GM06990 (cell line): ENCODE data around the gene RALGPS2.

Experiments used
- DNase-seq: peaks from one replicate; pipeline ENCODE4 v3.0.0-alpha.2; 2011; ENCODE audit not compliant: insufficient read length; ENCODE audit errors: extremely low read depth
- H3K27me3 ChIP-seq: replicated peaks from 2 replicates; pipeline ENCODE4 v1.6.0; 2011; ENCODE audit warnings: low read length; ENCODE audit not compliant: control insufficient read depth, insufficient read depth
- H3K36me3 ChIP-seq: 2 replicates; pipeline ENCODE4 v1.5.1; 2011; ENCODE audit warnings: low read length; ENCODE audit not compliant: control insufficient read depth, insufficient read depth
- H3K4me3 ChIP-seq: replicated peaks from 2 replicates; pipeline ENCODE4 v1.5.1; 2011; ENCODE audit warnings: low read depth, mild to moderate bottlenecking, control low read depth, low read length
- TF ChIP-seq, protein P1 (sequence below): IDR thresholded peaks from 2 replicates; pipeline ENCODE4 v1.5.1; 2011; ENCODE audit warnings: low read length, control low read depth, mild to moderate bottlenecking, inconsistent platforms; ENCODE audit not compliant: insufficient read depth, poor library complexity, severe bottlenecking

The RALGPS2 gene

DNA sequence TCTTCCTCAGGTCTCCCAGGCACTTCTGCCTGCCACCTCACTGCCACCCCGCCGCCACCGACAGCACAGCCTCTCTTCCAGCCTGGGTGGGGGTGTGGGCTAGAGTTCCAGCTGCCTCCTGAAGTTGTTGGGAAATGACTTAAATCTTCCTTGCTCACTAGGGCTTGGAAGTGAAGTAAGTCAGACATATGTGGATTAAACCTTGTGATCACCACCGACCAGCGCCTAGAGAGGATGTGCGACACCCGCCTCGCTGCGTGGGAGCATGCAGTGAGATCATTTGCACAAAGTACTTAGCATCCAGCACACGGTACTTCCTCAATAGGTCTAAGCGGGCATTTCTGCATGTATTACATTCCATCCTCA, 229.3 kb downstream of the RALGPS2 start:
- TF ChIP-seq, protein P1, sequence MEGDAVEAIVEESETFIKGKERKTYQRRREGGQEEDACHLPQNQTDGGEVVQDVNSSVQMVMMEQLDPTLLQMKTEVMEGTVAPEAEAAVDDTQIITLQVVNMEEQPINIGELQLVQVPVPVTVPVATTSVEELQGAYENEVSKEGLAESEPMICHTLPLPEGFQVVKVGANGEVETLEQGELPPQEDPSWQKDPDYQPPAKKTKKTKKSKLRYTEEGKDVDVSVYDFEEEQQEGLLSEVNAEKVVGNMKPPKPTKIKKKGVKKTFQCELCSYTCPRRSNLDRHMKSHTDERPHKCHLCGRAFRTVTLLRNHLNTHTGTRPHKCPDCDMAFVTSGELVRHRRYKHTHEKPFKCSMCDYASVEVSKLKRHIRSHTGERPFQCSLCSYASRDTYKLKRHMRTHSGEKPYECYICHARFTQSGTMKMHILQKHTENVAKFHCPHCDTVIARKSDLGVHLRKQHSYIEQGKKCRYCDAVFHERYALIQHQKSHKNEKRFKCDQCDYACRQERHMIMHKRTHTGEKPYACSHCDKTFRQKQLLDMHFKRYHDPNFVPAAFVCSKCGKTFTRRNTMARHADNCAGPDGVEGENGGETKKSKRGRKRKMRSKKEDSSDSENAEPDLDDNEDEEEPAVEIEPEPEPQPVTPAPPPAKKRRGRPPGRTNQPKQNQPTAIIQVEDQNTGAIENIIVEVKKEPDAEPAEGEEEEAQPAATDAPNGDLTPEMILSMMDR: no peak
- Histone ChIP-seq H3K36me3 (no peaks in the 10 kb centered on the region), H3K27me3 (no peaks in the 10 kb centered on the region; the same call in 1 of the 2 replicates), H3K4me3 (no peak overlapping the region)
- DNase-seq: no peak

DNA sequence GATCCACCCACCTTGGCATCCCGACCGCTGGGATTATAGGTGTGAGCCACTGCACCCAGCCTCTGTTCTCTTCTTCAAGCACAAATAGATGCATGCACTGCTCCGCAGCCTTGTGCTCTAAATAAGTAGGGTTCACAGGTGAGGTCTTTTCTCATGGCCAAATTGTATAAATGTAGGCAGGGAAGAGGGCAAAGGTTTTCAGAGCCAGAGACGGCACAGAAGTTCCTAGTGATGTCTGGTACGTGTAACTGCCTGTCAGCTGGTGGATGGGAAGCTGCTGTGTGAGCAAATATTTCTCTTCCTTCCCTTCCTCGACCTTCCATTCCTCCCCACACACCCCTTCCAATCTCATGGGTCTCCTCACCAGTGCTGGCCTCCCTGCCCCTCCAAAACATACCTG, 229.9 kb downstream of the RALGPS2 start:
- H3K4me3 ChIP-seq: no peak overlapping the region
- no peak for DNase-seq
- H3K36me3 ChIP-seq: no peaks in the 10 kb centered on the region
- no peaks in the 10 kb centered on the region; the same call in 1 of the 2 replicates for H3K27me3 ChIP-seq
- TF ChIP-seq, protein P1: no peak

DNA sequence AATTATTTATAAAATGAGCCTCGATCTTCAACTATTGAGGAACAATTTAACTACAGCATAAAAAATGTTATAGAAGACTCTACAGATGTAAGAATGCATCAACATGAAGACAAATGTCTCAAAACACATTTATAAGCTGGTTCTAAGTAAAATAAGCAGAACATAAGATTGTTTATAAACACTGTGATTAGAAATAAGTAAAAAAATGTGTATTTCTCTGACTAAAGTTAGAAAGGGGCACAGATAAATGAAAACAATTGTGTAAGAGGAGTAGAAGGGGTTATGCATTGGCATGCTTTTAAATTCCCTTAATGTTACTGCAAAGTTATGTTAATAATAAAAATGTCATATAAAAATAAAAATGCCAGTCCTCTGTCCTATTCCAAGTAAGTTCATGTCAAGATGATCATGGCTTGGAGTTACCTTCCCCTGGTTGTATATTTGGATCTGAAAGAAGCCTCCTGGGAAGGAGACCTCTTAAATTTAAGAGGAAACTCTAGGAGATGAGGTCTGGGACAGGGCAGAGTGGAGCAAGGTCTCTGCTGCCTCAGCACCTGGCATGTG, 230.4 kb downstream of the RALGPS2 start:
- no peak for DNase-seq
- H3K36me3 ChIP-seq: no peaks in the 10 kb centered on the region
- no peak overlapping the region for H3K4me3 ChIP-seq
- no peaks in the 10 kb centered on the region; the same call in 1 of the 2 replicates for H3K27me3 ChIP-seq
- TF ChIP-seq, protein P1: no peak

DNA sequence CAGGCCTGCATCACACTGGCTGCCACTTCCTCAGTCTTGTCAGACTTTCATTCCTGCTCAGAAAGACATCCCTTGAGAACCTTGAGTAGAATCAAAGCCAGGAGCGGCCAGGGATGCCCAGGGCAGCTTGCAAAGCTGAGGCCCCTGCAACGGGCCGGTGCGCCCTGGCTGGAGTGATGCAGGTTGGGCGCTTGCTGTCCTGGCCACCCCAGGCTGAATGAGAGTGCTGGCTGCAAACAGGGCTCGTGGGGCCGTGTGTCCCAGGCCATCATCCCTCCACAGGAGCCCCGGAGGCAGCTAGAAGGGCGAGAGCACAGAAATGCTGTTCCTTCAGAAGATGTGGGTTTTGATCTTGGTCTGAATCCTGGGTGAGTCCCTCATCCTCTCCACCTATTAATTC, 233.4 kb downstream of the RALGPS2 start:
- Histone ChIP-seq H3K4me3 (no peak overlapping the region), H3K27me3 (no peaks in the 10 kb centered on the region; the same call in 1 of the 2 replicates), H3K36me3 (no peaks in the 10 kb centered on the region)
- no peak for DNase-seq
- TF ChIP-seq, protein P1: no peak

DNA sequence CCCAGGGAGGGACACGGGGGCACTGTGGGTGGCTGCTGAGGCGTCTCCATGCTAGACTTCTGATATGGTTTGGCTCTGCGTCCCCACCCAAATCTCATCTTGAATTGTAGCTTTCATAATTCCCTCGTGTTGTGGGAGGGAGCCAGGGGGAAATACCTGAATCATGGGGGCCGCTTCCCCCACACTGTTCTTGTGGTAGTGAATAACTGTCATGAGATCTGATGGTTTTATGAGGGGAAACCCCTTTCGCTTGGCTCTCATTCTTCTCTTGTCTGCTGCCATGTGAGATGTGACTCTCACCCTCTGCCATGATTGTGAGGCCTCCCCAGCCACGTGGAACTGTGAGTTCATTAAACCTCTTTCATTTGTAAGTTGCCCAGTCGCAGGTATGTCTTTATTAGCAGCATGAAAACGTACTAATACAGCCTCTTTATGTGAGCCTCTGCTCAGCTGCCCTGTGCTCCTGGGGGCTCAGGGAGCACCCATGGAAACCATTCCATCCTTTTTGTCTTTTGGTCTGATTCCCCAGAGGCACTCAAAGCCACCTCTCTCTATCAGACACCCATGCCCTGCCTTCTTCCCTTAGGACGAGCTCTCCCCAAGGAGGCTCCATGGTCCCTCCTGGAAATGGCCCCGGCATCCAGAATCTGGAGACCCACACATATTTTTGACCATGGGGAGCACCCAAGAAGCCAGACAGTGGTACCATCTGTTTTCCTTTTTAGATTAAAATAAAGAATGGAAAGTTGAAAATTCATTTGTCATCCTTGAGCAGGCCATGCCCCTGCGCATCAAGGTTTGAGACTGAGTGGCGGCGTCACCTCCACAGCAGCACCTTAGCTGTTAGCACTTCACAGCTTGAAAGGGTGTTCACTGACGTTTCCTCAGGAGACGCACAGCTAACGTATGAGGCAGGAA, 234.8 kb downstream of the RALGPS2 start:
- Histone ChIP-seq H3K36me3 (no peaks in the 10 kb centered on the region), H3K4me3 (no peak overlapping the region), H3K27me3 (no peaks in the 10 kb centered on the region; the same call in 1 of the 2 replicates)
- DNase-seq: no peak
- TF ChIP-seq, protein P1: no peak
